RPMI8226 (cell line): Measurements from ENCODE around the gene ARHGAP15.

Experiments used
- DNase-seq: peaks from one replicate; pipeline ENCODE4 v3.0.0-alpha.2; 2015

The ARHGAP15 gene

GRCh38 chr2:143603846-143604565 is 474.8 kb downstream of the ARHGAP15 start:
- DNase-seq, result no peak

DNA sequence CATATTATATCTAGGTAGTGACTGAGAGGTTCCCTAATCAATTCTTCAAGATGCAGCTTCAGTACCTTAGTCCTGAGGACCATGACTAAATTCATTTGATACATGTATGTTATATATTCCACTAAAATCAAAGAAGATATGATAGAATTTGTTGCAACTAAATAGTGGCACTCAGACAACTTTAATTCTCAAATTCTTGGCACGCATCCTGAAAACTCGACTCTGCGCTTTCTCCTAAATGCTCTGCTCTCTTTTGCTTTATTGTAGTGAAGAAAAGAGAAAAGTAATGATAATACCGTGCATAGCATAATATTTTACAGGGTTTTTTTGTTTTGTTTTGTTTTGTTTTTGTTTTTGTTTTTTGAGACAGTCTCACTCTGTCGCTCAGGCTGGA is 475.3 kb downstream of the ARHGAP15 start:
- DNase-seq, result no peak

DNA sequence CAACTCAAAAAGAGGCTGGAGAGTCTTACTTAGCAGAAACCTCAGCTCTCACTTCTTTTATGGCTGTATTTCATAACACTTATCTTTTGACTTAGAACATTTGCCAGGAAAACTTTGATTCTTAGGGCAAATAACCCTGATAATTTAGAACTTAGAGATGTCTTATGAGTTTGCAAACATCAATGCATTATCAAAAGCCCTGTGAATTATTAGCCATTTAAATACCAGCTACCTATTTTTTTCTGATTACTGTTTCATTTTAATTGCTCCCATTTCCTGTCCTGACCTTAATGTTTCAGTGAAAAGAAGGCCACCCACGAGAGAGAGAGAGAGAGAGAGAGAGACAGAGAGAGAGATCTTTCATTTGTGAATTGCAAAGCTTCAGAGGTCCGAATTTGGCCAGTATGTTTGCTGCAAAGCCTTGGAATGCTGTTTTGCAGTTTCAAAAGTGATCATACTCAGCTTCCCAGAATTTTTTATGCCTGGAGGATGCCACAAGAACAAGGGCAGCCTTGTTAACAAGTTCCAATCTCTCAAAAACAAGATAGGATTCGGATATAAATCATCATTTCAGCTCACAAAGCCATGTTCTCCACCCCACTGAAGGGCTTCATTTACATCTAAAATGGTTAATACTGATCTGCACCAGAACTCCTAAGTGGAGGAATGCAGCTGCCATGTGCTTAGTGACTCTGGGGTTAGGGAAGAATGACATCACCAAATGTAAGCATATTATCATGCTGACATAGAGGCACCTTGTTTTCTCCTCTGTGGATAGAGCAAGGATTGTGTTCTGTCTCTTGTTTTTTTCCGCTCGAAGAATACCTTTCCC is 478.2 kb downstream of the ARHGAP15 start:
- no peak for DNase-seq

GRCh38 chr2:143608063-143608423 is 478.8 kb downstream of the ARHGAP15 start:
- no peak for DNase-seq

DNA sequence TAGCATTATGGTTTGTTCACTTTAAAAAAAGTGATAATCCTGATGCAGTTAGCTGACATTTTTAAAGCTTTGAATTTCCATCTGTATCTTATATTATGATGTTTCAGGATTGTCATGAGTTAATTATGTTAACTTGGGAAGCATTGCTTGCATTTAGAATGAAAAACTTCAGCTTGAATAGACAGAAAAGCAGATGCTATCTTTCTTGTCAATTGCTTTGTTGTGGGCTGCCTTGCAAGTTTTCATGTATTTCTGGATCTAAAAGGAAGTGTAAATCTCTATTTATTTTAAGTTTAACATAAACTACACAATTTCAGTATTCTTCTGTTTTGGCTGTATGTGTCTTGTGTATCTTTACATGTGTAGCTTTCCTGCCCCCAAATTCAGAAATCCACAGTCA is 479.5 kb downstream of the ARHGAP15 start:
- DNase-seq, result no peak

DNA sequence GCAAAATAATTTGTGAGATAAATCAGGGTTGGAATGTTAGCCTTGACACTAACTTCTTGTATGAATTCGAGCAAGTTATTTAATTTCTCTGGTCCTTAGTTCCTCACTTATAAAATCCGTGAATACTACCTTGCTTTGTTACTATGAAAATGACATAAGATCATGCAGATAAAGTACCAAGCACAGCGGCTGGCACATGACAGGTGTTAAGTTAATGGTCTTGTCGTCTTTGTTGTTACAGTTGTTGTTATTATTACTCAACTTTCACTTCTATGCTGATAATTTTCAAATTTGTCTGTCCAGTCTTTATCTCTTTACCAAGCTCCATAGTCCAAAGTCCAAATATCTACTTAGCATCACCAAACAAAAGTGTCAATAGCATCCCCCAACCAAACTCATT is 482.1 kb downstream of the ARHGAP15 start:
- no peak for DNase-seq

DNA sequence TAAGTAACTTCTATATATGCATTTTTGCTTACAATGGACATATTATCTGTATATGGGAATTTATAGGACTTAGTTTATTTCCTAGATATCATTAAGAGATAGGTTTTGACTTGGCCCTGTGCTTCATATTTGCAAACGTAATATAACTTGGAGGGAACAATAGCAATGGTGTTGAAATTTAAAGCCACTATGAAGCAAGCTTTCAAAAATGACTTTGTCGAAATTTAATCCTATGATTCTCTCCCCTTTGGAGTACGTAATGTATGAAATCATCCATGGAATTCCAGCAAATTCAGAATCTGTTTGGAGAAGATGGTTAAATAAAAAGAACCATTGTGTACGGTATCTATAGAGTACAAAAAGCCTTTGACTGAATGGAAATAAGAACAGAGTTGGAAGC is 486.3 kb downstream of the ARHGAP15 start:
- no peak for DNase-seq

GRCh38 chr2:143616452-143616851 is 487.2 kb downstream of the ARHGAP15 start:
- DNase-seq, result no peak

DNA sequence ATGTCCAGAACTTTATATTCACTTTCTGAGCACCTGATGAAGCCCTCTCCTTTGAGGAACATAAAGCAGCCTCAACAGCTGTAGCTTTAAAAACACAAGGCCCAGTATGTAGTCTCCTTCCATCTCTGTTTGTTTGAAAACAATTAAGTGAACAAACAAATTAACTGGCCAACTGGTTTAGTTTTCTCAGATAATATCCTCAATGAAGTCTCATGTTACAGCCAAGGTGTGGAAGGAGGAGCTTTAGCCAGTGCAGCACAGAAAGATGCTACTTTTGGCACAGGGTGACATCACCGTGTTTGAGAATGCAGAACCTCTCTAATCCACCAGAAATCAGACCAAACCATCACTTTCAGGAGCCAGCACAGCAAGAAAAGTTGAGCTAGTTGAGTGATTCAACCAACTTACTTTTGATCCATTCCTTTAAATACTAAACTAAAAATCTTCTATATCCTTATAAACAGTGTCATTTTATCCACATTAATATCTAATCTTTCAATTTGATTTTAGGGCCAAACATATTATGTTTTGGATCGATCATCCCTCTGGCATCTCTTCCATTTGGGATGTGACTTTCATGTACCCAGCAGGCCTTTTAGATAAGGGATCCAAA is 488.7 kb downstream of the ARHGAP15 start:
- DNase-seq, result no peak

GRCh38 chr2:143622106-143622505 is 492.9 kb downstream of the ARHGAP15 start:
- DNase-seq, result no peak

- DNase-seq, result no peak
These were observed 494.2 kb downstream of the ARHGAP15 start for GRCh38 chr2:143623231-143623908.

DNA sequence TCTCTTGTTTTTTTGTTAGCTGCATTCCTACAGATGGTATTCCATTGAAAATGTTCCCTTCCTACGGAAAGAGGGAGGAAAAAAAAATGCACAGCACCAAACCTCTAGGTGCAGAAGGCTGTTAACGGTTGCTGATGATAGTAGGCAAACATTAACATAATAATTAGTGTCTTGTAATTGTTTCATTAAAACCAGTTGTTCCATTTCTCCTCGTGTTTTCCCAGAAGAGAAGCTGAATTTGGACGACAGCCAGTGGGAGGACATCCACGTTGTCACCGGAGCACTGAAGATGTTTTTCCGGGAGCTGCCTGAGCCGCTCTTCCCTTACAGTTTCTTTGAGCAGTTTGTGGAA is 494.7 kb downstream of the ARHGAP15 start:
- DNase-seq, result no peak

DNA sequence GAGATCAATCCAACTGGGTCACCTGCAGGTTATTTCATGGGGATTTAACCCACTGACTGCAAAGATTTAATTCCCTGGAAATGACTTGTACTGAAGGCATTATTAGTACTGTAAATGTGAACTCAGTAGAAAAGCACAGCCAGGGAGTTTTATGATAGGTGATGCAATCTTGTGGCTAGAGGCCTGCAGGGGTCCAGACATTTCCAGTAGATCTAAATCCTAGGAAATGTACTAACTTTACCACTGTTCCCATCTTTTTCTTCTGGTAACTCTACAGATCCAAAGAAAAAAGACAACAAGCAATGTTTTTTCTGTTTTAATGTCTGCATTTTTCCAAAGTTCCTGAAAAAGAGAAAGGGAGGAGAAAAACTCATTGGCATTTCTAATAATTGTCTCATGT is 500.1 kb downstream of the ARHGAP15 start:
- DNase-seq, result no peak

DNA sequence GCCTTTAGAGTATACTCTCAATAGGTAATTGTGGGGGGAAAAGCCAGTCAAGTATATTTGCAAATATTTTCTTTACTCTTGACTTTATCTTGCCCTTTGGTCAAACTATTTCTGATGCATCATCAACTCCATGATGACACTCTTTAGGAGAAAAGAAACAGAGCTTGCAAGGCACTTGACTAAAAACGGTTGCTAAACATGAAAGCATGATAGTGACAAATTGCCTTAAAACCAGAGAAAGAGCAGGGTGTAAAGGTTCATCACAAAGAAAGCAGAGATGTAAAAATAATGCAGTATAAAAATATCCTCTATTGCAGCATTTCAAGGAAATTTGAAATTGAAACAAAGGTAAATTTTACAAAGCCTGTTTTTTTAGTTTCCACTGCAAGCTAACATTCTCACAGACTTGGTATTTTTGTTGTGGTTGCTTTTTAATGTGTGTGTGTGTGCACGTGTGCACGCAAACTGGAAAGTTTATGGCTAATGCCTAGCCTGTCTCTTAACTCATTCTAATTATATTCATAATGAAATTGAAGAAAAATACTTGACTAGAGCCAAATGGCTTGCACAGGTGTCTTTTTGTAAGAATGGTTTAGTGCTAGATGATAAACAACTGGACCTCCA is 503.6 kb downstream of the ARHGAP15 start:
- DNase-seq, result no peak

DNA sequence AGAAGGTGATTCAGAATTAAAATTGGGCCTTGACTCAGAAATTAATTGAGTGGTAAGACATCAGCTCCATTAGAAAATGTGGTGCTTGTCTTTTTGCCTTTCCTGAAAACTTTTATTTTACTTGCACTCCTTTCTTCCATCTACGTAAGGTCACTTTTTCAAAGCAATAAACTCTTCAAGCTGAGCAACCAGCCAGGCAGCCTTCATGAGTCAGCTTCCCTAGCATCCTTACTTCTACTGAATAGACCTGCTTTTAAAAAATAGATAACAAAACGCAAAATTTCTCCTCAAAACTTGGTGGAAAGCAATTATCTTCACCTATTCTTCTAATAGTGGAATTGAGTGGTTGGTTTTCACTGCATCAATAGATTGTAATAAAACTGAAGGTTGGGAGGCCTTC is 504.2 kb downstream of the ARHGAP15 start:
- no peak for DNase-seq

DNA sequence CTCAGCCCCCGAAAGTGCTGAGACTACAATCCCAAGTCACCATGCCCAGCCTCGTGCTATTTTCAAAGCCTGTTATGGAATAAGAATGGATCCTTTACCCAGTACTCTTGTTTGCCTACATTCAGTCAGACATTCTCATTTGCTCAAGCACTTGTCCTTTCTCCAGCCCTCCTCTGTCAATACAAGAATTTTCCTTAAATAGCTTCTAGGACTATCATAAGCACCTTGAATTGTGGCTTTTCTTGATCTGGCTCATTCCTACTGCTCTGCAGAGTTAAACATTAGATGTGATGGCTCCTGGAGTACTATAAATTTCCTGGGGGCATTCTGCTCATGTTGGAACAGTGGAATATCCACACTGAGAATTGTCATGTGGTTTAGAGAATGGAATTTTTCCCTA is 506.1 kb downstream of the ARHGAP15 start:
- DNase-seq, result no peak

- DNase-seq, result no peak
These were observed 506.7 kb downstream of the ARHGAP15 start for GRCh38 chr2:143635936-143636335.

DNA sequence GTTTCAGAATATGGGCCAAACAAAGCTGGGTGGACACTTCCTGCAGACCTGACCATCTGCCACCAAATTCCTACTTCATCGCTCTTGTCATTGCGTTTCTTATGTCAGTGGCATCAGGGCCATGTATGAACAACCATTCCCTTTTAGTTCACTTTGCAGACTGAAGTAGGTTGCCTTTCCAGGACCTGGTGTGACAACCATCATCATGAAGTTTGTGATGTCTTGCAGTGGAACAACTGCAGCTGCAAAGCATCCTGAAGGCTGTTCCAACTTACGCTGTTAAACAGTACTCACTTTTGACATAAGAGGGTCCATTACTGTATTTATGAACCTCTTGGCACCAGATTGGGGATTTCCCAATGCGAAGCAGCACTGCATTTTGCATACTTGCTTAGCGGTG is 511.6 kb downstream of the ARHGAP15 start:
- DNase-seq, result no peak

GRCh38 chr2:143645921-143646645 is 516.9 kb downstream of the ARHGAP15 start:
- no peak for DNase-seq

DNA sequence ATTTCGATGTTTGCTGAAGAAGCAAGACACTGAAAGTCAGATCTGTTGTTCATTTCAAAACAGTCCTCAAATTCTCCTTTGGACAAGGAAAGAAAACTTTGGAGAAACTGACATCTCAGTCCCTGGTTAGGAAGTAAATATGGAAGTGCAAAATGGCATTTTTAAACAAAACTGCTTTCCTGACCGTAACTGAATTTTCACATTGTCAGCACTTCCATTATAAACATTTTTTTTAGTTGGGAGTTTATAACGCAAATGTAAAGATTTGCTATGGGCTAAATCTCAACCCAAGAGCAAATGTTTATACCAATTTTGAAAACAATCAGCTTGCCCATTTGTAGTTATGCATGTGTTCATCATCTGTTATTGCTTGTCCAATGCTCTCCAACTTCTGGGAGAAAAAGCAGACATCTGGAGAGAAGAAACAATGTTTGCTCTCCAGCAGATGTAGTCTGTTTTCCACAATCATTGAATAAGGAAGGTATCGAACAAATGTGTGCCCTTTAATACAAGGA is 520.1 kb downstream of the ARHGAP15 start:
- no peak for DNase-seq

DNA sequence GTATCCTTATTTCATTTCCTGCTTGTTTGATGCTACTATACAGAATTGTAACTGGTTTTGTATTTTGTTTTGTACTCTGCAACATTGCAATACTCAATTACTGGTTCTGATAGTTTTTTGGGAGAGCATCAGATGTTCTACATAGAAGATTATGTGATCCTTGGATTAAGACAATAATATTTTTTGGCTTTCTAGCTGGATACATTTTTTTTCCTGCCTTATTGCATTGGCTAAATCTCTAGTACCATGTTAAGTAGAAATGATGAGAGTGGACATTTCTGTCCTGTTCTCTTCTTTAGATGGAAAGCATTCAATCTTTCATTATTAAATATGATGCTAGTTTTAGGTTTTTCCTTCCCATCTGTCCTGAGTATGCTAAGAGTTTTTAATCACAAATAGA is 523.5 kb downstream of the ARHGAP15 start:
- no peak for DNase-seq

DNA sequence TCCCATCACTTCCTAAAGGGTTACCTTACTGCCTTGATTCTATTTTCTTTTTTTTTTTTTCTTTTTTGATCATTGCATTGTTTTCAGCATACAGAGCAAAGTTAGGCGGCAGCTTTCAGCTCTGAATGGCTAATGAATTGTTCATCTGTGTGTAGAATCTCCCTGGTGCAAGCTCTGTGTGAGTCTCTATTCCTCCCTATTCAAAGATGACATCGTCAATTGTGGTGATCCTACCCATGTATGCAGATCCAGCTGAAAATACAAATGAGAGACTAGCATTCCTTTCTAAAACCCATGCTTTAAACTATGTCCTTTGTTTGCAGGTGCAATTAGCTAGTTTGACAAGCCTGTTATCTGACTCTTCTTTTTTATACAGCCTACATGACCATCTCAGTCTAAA is 539.0 kb downstream of the ARHGAP15 start:
- no peak for DNase-seq
